Activated naive CD4-positive, alpha-beta T cell treated with anti-CD3 and anti-CD28 coated beads for 36 hours (primary cell): ENCODE results near the gene FHAD1. TPM values are rescaled to one million over a fixed set of nuclear protein-coding genes. Genes with fewer than 3 reads are reported as not detected.
"Not testable (repeated sequence)": the region's sequence is repeated elsewhere in the genome, so short reads cannot be mapped to it uniquely, and the experiment has no call there.

ENCODE experiments used
- CTCF ChIA-PET: fragments of 350-600 bp; sonication (Branson Sonifier 250); formaldehyde crosslinking; loops from one replicate; lab custom pipeline; 2021; ENCODE audit warnings: antibody characterized with exemption; lab: Charles Lee
- DNase-seq: peaks from one replicate; pipeline ENCODE4 v3.0.0-alpha.2; 2020
- H3K27ac Mint-ChIP-seq: one replicate; pipeline ENCODE4 v1.8.0; 2021; ENCODE audit warnings: mild to moderate bottlenecking, mixed read lengths
- H3K27me3 Mint-ChIP-seq: one replicate; pipeline ENCODE4 v1.8.0; 2021; ENCODE audit warnings: low read depth, mixed read lengths
- H3K36me3 Mint-ChIP-seq: one replicate; pipeline ENCODE4 v1.8.0; 2021; ENCODE audit warnings: low read depth, mixed read lengths
- H3K4me1 Mint-ChIP-seq: one replicate; pipeline ENCODE4 v1.8.0; 2021; ENCODE audit warnings: low read depth, mixed read lengths
- H3K4me3 Mint-ChIP-seq: one replicate; pipeline ENCODE4 v1.8.0; 2021; ENCODE audit warnings: mild to moderate bottlenecking, moderate library complexity, mixed read lengths
- H3K9me3 Mint-ChIP-seq: one replicate; pipeline ENCODE4 v1.8.0; 2021; ENCODE audit warnings: mixed read lengths
- intact Hi-C: fragments of 100-400 bp; cut with micrococcal nuclease; formaldehyde crosslinking; loops from one replicate; pipeline ENCODE4 v1.15.1; 2023
- total RNA-seq, 2 experiments: library from RNA; stranded (reverse); gene quantifications; one replicate each; pipeline ENCODE4 v1.2.3, GENCODE V29; 2021

Gene FHAD1
- total RNA-seq, 2 experiments from 2014 or later, result 0.45 TPM; not detected in 1

DNA sequence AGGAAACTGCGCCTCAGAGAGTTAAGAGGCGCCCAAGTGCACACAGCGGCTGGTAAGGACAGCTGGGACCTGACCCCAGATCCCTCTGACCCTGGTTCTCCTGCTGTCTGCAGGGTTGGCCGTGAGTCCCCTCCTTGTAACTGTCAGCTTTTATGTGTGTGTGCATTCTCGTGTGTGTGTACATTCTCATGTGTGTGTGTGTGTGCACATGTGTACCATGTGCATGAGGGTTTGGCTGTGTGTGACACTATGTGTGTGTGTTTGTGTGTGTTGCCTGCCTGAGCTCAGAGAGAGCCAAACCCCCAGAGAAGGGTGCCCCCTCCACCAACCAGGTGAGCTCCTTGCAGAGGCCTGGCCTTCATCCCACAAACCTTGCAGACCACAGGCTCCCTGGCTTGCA, 136.8 kb downstream of the FHAD1 start:
- Mint-ChIP-seq H3K4me3 (no peak overlapping the region), H3K27me3 (peaks cover 24% of the 10 kb centered on the region), H3K27ac (no peak overlapping the region), H3K9me3 (no peaks in the 10 kb centered on the region), H3K36me3 (no peaks in the 10 kb centered on the region), H3K4me1 (peaks cover 11% of the 10 kb centered on the region)
- DNase-seq, result no peak
- intact Hi-C loops, result no loop called here
- CTCF ChIA-PET, result no interaction called here

DNA sequence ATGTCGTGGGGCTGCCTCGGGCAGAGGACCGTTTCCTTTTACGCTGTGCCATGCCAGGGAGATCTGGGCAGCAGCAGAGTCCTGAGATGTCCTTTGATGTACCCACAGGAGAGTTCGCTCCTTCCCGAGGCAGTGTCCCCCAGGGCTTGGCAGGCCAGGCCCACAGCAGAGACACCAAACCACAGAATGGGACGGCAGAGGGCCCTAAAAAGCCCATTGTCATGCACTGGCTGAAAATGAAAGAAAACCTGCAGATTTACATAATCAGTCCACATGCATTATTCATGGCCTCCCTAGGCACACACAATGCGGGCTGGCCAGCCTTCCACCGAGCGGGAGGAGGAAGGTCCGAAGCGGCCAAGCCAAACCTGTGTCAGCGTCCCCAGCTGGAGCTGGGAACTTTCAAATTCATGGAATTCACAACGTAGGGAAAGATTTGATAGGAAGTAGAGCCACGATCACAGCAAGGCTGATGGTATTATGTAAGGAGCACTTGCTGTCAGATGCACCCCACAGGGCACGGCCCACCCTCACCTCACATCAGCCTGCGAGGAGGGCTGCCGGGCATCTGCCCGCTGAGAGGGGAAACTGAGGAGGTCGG, 137.4 kb downstream of the FHAD1 start:
- Mint-ChIP-seq H3K36me3 (no peaks in the 10 kb centered on the region), H3K9me3 (no peaks in the 10 kb centered on the region), H3K27me3 (peaks cover 24% of the 10 kb centered on the region), H3K4me1 (peaks cover 11% of the 10 kb centered on the region), H3K4me3 (no peak overlapping the region), H3K27ac (no peak overlapping the region)
- intact Hi-C loops, result no loop called here
- CTCF ChIA-PET, result no interaction called here
- no peak for DNase-seq

DNA sequence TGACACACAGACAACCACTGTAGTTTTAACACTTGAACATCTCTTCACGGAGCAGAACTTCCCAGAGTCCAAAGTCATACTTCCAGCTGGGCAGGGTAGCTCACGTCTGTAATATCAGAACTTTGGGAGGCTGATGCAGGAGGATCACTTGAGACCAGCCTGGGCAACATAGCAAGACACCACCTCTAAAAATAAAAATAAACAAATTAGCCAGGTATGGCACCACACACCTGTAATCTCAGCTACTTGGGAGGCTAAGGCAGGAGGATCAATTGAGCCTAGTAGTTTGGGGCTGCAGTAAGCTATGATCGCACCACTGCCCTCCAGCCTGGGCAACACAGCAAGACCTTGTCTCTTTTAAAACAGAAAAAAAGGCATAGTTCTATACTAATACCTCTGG, 138.4 kb downstream of the FHAD1 start:
- H3K27ac Mint-ChIP-seq, result no peak overlapping the region
- no peak for DNase-seq

DNA sequence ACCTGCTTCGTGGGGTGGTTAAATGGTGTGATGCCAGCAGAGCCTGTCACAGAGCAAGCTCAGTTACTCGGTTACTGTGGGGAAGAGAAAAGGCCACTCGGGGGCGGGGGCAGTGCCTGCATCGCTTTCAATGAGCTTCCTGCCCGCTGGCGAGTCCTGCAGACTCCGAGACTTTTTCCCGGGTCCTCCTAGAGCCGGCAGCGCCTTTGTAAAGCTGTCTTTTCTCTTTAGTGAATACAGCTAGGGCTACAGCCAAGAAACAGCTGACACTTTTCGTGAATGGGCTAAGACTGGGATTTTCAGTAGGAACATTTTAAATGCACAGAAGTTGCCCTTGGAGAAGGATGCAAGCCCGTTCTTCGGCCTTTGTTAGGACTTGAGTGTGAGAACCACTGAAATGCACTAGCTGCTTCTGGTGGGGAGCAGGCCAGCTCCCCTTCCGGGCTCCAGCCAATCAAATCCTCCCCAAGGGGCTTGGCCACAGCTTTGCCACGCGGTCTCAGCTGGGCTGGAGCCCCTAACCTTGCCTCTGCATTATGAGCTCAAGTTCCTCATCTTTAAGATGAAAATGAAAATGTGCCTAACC, 139.2 kb downstream of the FHAD1 start:
- Mint-ChIP-seq H3K4me1 (peaks cover 11% of the 10 kb centered on the region), H3K4me3 (no peak overlapping the region), H3K27ac (no peak overlapping the region), H3K27me3 (peaks cover 24% of the 10 kb centered on the region), H3K9me3 (no peaks in the 10 kb centered on the region), H3K36me3 (no peaks in the 10 kb centered on the region)
- DNase-seq, result peak; percentile 8
- intact Hi-C loops, result no loop called here
- CTCF ChIA-PET, result interaction anchor here (0.5 to 1.5 kb wide), 3 partner anchors 13 to 116 kb away, joined by 4 to 5 read pairs (median 4); no protein-coding TSS in a partner anchor

More for the DNA sequence above, 138.4 kb downstream of the FHAD1 start:
- CTCF ChIA-PET, result interaction anchor here (0.5 to 1.5 kb wide), 3 partner anchors 14 to 62 kb away, joined by 4 to 5 read pairs (median 4); no protein-coding TSS in a partner anchor
- Mint-ChIP-seq H3K27me3 (peaks cover 24% of the 10 kb centered on the region), H3K36me3 (no peaks in the 10 kb centered on the region), H3K4me3 (no peak overlapping the region), H3K4me1 (peaks cover 11% of the 10 kb centered on the region), H3K9me3 (no peaks in the 10 kb centered on the region)
- intact Hi-C loops, result no loop called here

DNA sequence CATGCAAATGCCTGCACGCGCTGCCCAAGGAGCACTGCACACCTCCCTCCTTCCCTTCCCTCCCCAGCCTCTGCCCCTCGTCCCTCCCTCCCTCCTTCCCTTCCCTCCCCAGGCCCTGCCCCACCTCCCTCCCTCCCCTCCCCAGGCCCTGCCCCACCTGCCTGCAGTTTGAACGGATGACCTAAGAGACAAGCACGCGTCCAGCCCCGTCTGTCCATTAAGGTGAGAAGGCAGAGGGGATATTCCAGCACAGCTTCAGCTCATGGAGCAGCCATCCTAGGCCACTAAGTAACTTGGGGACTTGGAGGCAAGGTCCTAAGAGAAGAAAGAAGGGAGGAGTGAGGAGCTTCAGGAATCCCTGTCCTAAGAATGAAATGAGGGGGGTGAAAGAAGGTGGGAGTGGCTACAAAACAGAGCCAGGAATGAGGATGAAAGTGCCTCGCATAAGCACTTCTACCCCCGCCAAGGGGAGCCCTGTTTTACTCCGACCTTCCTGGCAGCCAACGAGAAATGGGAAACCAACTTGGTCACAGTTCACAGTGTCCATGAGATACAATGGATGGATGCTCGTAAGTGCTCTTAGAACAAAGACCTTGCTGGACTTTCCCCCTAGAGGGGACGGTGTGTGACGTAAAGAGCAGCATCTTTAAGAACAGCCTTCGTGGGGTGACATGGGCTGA, 141.3 kb downstream of the FHAD1 start:
- H3K4me3 Mint-ChIP-seq, result no peak overlapping the region
- H3K36me3 Mint-ChIP-seq, result no peaks in the 10 kb centered on the region
- DNase-seq, result no peak
- H3K4me1 Mint-ChIP-seq, result peaks cover 11% of the 10 kb centered on the region
- peaks cover 24% of the 10 kb centered on the region for H3K27me3 Mint-ChIP-seq
- CTCF ChIA-PET, result no interaction called here
- intact Hi-C loops, result no loop called here
- H3K27ac Mint-ChIP-seq, result no peak overlapping the region
- H3K9me3 Mint-ChIP-seq, result no peaks in the 10 kb centered on the region

DNA sequence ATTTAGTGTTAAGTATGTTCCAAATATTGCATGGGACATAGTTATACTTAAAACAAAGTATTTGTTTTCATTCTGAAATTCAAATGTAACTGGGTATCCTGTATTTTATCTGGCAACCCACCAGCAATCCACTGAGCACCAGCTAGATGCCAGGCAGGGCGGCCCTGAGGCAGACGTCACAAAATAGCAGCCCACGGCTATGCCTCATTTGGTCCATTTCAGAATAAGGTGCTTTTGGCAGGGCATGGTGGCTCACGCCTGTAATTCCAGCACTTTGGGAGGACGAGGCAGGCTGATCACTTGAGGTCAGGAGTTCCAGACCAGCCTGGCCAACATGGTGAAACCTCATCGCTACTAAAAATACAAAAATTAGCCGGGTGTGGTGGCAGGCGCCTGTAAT, 142.8 kb downstream of the FHAD1 start:
- H3K27ac Mint-ChIP-seq, DNase-seq, CTCF ChIA-PET, intact Hi-C loops, H3K36me3 Mint-ChIP-seq, H3K9me3 Mint-ChIP-seq, H3K4me3 Mint-ChIP-seq: not testable (repeated sequence)
- H3K4me1 Mint-ChIP-seq, result peaks cover 11% of the 10 kb centered on the region
- H3K27me3 Mint-ChIP-seq, result peaks cover 20% of the 10 kb centered on the region

DNA sequence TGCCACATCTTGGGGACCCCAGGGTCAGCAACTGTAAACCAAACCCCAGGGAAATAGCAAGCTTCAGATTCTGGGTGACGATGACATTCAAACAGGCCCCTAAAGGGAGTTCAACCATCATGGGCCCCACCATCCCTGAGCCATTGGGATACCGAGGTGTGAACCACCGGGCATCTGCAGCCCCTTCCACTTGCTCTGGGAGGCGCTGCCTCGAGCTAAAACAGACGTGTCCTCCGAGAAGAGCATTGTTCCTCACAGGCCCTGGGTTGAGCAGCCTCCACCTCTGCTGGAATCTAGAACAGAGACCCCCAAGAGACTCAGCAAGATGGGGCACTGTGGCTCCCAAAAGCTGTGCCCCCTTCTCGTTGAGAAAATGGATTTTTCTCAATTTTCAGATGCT, 143.6 kb downstream of the FHAD1 start:
- intact Hi-C loops, result no loop called here
- no peak for DNase-seq
- Mint-ChIP-seq H3K36me3 (no peaks in the 10 kb centered on the region), H3K9me3 (no peaks in the 10 kb centered on the region), H3K27me3 (peaks cover 13% of the 10 kb centered on the region), H3K4me3 (no peak overlapping the region), H3K4me1 (peaks cover 4% of the 10 kb centered on the region), H3K27ac (no peak overlapping the region)
- CTCF ChIA-PET, result interaction anchor here (0.6 to 1.0 kb wide), 2 partner anchors 26 to 41 kb away, joined by 3 read pairs; no protein-coding TSS in a partner anchor

DNA sequence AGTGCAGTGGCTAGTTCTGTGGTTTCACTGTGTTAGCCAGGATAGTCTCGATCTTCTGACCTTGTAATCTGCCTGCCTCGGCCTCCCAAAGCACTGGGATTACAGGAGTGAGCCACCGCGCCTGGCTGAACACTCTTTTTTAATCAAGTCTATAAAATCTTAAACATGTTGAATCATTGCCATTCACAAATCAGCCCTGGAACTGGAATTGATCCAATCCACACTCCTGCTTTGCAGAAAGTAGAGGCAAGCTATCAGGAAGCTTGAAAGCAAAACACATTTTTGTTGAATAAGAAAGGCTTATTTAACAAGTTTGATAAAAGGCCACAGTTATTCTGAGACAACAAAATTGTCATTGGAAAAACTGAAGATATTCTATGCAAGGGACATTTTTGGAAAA, 144.3 kb downstream of the FHAD1 start:
- no peaks in the 10 kb centered on the region for H3K36me3 Mint-ChIP-seq
- CTCF ChIA-PET, result interaction anchor here (1.0 kb wide), 1 partner anchor 40 kb away, joined by 3 read pairs; no protein-coding TSS in a partner anchor
- no peak for DNase-seq
- no peak overlapping the region for H3K4me3 Mint-ChIP-seq
- intact Hi-C loops, result no loop called here
- no peak overlapping the region for H3K27ac Mint-ChIP-seq
- no peaks in the 10 kb centered on the region for H3K4me1 Mint-ChIP-seq
- peaks cover 7% of the 10 kb centered on the region for H3K27me3 Mint-ChIP-seq
- H3K9me3 Mint-ChIP-seq, result no peaks in the 10 kb centered on the region

DNA sequence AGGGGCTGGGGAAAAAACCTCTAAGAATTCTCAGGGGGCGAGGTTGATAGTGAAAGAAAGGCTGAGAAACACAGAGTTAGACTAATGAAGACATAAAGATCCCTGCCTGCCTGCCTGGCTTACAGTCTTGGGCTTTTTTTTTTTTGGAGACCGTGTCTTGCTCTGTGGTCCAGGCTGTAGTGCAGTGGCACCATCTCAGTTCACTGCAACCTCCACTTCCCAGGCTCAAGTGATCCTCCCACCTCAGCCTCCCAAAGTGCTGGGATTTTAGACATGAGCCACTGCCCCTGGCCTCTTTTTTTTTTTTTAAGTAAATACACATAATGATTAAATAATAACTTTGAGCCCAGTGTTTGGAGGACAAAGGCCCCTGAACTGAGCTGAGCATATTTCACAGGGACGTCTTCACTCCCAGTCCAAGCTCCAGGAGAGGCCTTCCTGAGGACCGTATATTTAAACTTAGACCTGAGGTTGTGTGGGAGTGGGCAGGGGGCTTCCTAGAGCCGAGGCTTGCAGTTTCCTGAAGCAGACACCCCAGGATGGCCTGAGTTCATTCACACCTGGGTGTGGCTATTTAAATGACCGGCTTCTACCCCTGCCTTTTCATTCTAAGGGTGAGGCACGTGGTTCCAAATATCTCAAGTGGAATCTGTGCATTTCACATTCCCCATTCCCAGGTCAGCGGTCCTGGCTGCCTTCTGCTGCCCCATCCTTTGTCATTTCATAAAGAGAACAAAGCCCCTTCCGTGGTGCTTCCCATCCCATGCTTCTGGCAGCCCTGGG, 146.6 kb downstream of the FHAD1 start:
- Mint-ChIP-seq H3K4me3 (no peak overlapping the region), H3K4me1 (no peaks in the 10 kb centered on the region), H3K36me3 (no peaks in the 10 kb centered on the region), H3K9me3 (peaks cover 4% of the 10 kb centered on the region), H3K27ac (no peak overlapping the region), H3K27me3 (no peaks in the 10 kb centered on the region)
- intact Hi-C loops, result no loop called here
- CTCF ChIA-PET, result no interaction called here
- no peak for DNase-seq

DNA sequence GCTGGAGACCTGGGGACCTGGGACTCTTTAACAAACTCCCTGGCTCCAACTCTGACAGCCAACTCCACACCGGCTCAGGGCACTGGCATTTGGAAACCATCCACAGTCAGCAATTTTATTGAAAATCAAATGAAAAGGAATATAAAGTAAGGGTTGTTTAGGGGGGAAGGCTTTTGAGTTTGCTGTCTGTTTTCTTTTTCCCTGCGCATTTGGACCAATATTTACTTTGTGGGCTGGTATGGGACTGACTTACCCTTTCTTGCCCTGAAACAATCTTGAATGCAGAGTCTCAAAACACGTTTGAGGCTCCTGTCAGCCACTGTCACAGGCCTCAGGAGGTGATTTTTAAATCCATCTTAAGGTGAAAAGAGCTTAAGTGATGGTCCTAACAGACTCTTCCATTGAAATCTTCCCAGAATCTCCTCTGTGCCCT, 147.3 kb downstream of the FHAD1 start:
- CTCF ChIA-PET, result no interaction called here
- H3K36me3 Mint-ChIP-seq, result no peaks in the 10 kb centered on the region
- no peak overlapping the region for H3K4me3 Mint-ChIP-seq
- H3K4me1 Mint-ChIP-seq, result no peaks in the 10 kb centered on the region
- intact Hi-C loops, result no loop called here
- DNase-seq, result no peak
- no peaks in the 10 kb centered on the region for H3K27me3 Mint-ChIP-seq
- peaks cover 4% of the 10 kb centered on the region for H3K9me3 Mint-ChIP-seq
- H3K27ac Mint-ChIP-seq, result no peak overlapping the region

DNA sequence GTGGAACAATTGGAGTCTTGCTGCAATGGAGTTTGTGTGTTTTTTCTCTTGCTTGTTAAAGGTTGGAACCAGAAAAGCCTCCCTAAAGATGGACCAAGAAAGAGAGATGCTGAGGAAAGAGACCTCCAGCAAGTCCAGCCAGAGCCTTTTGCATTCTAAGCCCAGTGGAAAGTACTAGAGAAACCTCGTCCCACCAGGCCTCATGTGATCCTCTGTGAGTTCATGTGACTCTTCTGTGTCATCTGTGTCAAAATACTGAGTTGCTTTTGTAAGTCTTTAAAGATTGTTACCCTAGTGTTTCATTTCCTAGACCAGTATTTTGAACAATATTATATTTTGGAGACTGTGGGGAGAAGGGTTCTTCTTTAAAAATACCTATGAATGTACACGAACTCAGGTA, 150.2 kb downstream of the FHAD1 start:
- no peaks in the 10 kb centered on the region for H3K36me3 Mint-ChIP-seq
- no peak overlapping the region for H3K4me3 Mint-ChIP-seq
- no peak overlapping the region for H3K27ac Mint-ChIP-seq
- DNase-seq, result no peak
- intact Hi-C loops, result no loop called here
- CTCF ChIA-PET, result no interaction called here
- H3K4me1 Mint-ChIP-seq, result no peaks in the 10 kb centered on the region
- peaks cover 9% of the 10 kb centered on the region for H3K9me3 Mint-ChIP-seq
- H3K27me3 Mint-ChIP-seq, result no peaks in the 10 kb centered on the region

DNA sequence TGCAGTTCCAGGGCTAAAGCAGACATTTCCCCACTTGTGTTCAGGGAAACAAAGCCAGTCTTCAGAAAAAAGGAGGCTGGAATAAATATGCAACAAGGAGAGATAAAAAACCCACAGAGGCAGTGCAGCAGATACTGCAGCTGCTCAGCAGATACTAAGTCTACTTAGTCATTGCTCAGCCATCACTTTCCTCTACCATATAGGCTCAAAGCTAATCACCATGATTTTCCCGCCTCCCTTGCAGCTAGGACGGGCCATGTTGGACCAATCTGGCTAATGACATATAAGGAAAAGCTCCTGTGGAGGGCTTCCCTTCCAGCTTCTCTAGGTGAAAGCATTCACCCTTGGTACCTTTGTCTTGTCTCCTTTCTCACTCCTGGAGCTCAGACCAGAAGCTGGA, 152.7 kb downstream of the FHAD1 start:
- H3K27ac Mint-ChIP-seq, result no peak overlapping the region
- H3K9me3 Mint-ChIP-seq, result peaks cover 9% of the 10 kb centered on the region
- no peaks in the 10 kb centered on the region for H3K36me3 Mint-ChIP-seq
- no peaks in the 10 kb centered on the region for H3K27me3 Mint-ChIP-seq
- H3K4me1 Mint-ChIP-seq, result no peaks in the 10 kb centered on the region
- intact Hi-C loops, result no loop called here
- DNase-seq, result no peak
- CTCF ChIA-PET, result interaction anchor here (0.5 to 0.9 kb wide), 4 partner anchors 14 to 246 kb away, joined by 3 to 5 read pairs (median 4); partner anchors contain the start of gene TMEM51
- no peak overlapping the region for H3K4me3 Mint-ChIP-seq
